Loucy (cell line): Measurements from ENCODE around the gene CREB3L2.
A peak's percentile ranks its signal among the peaks of the same experiment; 100 is the strongest.

Experiments
- H2AFZ ChIP-seq: fragments of 200-600 bp; sonication (generic); 2 replicates; pipeline ENCODE4 v1.6.0; 2016; ENCODE audit warnings: antibody characterized with exemption, mild to moderate bottlenecking, low read length, moderate library complexity
- H3F3A ChIP-seq: fragments of 200-600 bp; 2 replicates; pipeline ENCODE4 v1.6.0; 2016; ENCODE audit warnings: antibody characterized with exemption, low read depth, mild to moderate bottlenecking
- H3K27me3 ChIP-seq: fragments of 200-600 bp; sonication (generic); 2 replicates; pipeline ENCODE4 v1.6.1; 2014; ENCODE audit warnings: low read length, mild to moderate bottlenecking; ENCODE audit not compliant: insufficient read depth, poor library complexity, severe bottlenecking
- H3K36me3 ChIP-seq: fragments of 200-600 bp; sonication (generic); 2 replicates; pipeline ENCODE4 v1.6.1; 2016; ENCODE audit warnings: low read length; ENCODE audit not compliant: insufficient read depth
- H3K4me1 ChIP-seq: fragments of 200-600 bp; sonication (generic); 2 replicates; pipeline ENCODE4 v1.5.1; 2014; ENCODE audit warnings: low read length, mild to moderate bottlenecking; ENCODE audit not compliant: insufficient read depth, poor library complexity, severe bottlenecking
- H3K4me2 ChIP-seq: fragments of 200-600 bp; sonication (generic); 2 replicates; pipeline ENCODE4 v1.6.0; 2014; ENCODE audit warnings: antibody characterized with exemption, low read length, low read depth, mild to moderate bottlenecking; ENCODE audit not compliant: poor library complexity, severe bottlenecking
- H3K4me3 ChIP-seq: fragments of 200-600 bp; sonication (generic); 2 replicates; pipeline ENCODE4 v1.5.1; 2014; ENCODE audit warnings: low read length, mild to moderate bottlenecking, mixed read lengths; ENCODE audit not compliant: poor library complexity, severe bottlenecking
- H3K79me2 ChIP-seq: fragments of 200-600 bp; sonication (generic); 2 replicates; pipeline ENCODE4 v1.6.1; 2014; ENCODE audit warnings: low read length; ENCODE audit not compliant: insufficient read depth
- H3K9ac ChIP-seq: fragments of 200-600 bp; sonication (generic); 2 replicates; pipeline ENCODE4 v1.6.0; 2014; ENCODE audit warnings: mild to moderate bottlenecking, low read depth, low read length, moderate library complexity; ENCODE audit not compliant: poor library complexity, severe bottlenecking
- H3K9me2 ChIP-seq: fragments of 200-600 bp; sonication (generic); replicated peaks from 2 replicates; pipeline ENCODE4 v1.6.1; 2016; ENCODE audit warnings: low read depth, low read length, mixed read lengths
- H3K9me3 ChIP-seq: fragments of 200-600 bp; sonication (generic); 2 replicates; pipeline ENCODE4 v1.6.1; 2014; ENCODE audit warnings: mild to moderate bottlenecking, antibody characterized with exemption, low read length, low read depth; ENCODE audit not compliant: insufficient read depth
- H4K20me1 ChIP-seq: fragments of 200-600 bp; sonication (generic); 2 replicates; pipeline ENCODE4 v1.6.0; 2014; ENCODE audit warnings: antibody characterized with exemption, low read length, mild to moderate bottlenecking; ENCODE audit not compliant: insufficient read depth, poor library complexity, severe bottlenecking
- EZH2phosphoT487 ChIP-seq: fragments of 200-600 bp; IDR thresholded peaks from 2 replicates; pipeline ENCODE4 v1.6.1; 2018; ENCODE audit warnings: antibody characterized with exemption, mild to moderate bottlenecking, moderate library complexity, borderline replicate concordance
- TF ChIP-seq, protein P1 (sequence below): fragments of 200-600 bp; sonication (generic); conservative IDR thresholded peaks from 2 replicates; pipeline ENCODE4 v1.5.1; 2014; ENCODE audit warnings: mild to moderate bottlenecking, antibody characterized with exemption, low read length

The CREB3L2 gene

GRCh38 chr7:138008588-138009349, 6.9 kb upstream of the CREB3L2 start:
- Histone ChIP-seq H4K20me1 (no peaks in the 10 kb centered on the region), H3K9ac (no peak overlapping the region), H3K36me3 (no peaks in the 10 kb centered on the region), H3K4me2 (peak overlapping the region; percentile 25), H3K4me3 (no peak overlapping the region), H3K9me3 (no peaks in the 10 kb centered on the region), H3K27me3 (no peaks in the 10 kb centered on the region), H3K79me2 (no peaks in the 10 kb centered on the region), H3K9me2 (no peaks in the 10 kb centered on the region), H2AFZ (peak overlapping the region; percentile 83), H3K4me1 (peaks cover 6% of the 10 kb centered on the region), H3F3A (no peaks in the 10 kb centered on the region)
- TF ChIP-seq EZH2phosphoT487: no peak
- TF ChIP-seq, protein P1, sequence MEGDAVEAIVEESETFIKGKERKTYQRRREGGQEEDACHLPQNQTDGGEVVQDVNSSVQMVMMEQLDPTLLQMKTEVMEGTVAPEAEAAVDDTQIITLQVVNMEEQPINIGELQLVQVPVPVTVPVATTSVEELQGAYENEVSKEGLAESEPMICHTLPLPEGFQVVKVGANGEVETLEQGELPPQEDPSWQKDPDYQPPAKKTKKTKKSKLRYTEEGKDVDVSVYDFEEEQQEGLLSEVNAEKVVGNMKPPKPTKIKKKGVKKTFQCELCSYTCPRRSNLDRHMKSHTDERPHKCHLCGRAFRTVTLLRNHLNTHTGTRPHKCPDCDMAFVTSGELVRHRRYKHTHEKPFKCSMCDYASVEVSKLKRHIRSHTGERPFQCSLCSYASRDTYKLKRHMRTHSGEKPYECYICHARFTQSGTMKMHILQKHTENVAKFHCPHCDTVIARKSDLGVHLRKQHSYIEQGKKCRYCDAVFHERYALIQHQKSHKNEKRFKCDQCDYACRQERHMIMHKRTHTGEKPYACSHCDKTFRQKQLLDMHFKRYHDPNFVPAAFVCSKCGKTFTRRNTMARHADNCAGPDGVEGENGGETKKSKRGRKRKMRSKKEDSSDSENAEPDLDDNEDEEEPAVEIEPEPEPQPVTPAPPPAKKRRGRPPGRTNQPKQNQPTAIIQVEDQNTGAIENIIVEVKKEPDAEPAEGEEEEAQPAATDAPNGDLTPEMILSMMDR: peak; percentile 90

DNA sequence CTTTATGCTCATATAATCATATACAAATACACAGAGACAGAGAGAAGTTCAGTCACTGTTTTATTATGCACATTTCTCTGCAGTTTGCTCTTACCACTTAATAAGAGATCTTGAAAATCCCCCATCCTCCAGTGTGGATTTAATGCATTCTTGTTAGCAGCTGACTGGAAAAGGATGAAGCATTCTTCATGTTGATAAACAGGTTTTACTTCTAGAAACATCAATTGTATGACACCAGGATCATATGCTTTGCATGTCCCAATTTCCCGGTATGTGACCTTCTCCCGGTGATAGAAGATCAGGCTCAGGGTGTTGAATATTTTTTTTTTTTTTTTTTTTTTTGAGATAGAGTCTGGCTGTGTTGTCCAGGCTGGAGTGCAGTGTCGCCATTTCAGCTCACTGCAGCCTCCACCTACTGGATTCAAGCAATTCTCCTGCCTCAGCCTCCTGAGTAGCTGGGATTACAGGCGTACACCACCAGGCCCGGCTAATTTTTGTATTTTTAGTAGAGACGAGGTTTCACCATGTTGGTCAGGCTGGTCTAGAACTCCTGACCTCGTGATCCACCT, 6.2 kb upstream of the CREB3L2 start:
- H3K4me1 ChIP-seq: peaks cover 6% of the 10 kb centered on the region
- no peaks in the 10 kb centered on the region for H3K36me3 ChIP-seq
- H3K9me2 ChIP-seq: no peaks in the 10 kb centered on the region
- no peak overlapping the region for H3K9ac ChIP-seq
- no peaks in the 10 kb centered on the region for H3F3A ChIP-seq
- no peak for TF ChIP-seq EZH2phosphoT487
- TF ChIP-seq, protein P1: no peak
- no peak overlapping the region for H3K4me2 ChIP-seq
- H3K79me2 ChIP-seq: no peaks in the 10 kb centered on the region
- H4K20me1 ChIP-seq: no peaks in the 10 kb centered on the region
- no peaks in the 10 kb centered on the region for H3K27me3 ChIP-seq
- no peak overlapping the region for H3K4me3 ChIP-seq
- peak overlapping the region; percentile 83 for H2AFZ ChIP-seq
- no peaks in the 10 kb centered on the region for H3K9me3 ChIP-seq

GRCh38 chr7:138006106-138006505, 4.2 kb upstream of the CREB3L2 start:
- peaks cover 7% of the 10 kb centered on the region for H3K79me2 ChIP-seq
- no peaks in the 10 kb centered on the region for H3K9me2 ChIP-seq
- H4K20me1 ChIP-seq: no peaks in the 10 kb centered on the region
- no peak overlapping the region for H2AFZ ChIP-seq
- no peak overlapping the region for H3K9ac ChIP-seq
- no peak for TF ChIP-seq EZH2phosphoT487
- TF ChIP-seq, protein P1: no peak
- H3K4me1 ChIP-seq: peaks cover 12% of the 10 kb centered on the region
- H3F3A ChIP-seq: no peaks in the 10 kb centered on the region
- H3K9me3 ChIP-seq: no peaks in the 10 kb centered on the region
- H3K36me3 ChIP-seq: no peaks in the 10 kb centered on the region
- H3K4me2 ChIP-seq: no peak overlapping the region
- H3K4me3 ChIP-seq: no peak overlapping the region
- no peaks in the 10 kb centered on the region for H3K27me3 ChIP-seq
